IMR-90 (cell line): ENCODE results near the gene DZIP1. TPM values are rescaled to one million over a fixed set of nuclear protein-coding genes. Genes with fewer than 3 reads are reported as not detected.

Experiments
- ATAC-seq: fragments of 200-7000 bp; cut with Tn5 transposase; 2 replicates; pipeline ENCODE4 v1.9.1; 2020; ENCODE audit warnings: low read depth, mild to moderate bottlenecking, moderate library complexity
- BruUV-seq: library from RNA; stranded (reverse); fragments of 400-500 nt; replicated peaks from 2 replicates; lab custom pipeline; 2021; lab: Mats Ljungman, UMichigan
- CTCF ChIA-PET: fragments of 300-600 bp; formaldehyde crosslinking; extraction: SDS; loops from one replicate; lab custom pipeline; 2021; ENCODE audit warnings: antibody characterized with exemption; lab: Yijun Ruan, JAX
- POLR2A ChIA-PET: fragments of 300-600 bp; sonication (Branson Sonifier 250); formaldehyde crosslinking; loops from one replicate; lab custom pipeline; 2022; ENCODE audit warnings: antibody characterized with exemption; ENCODE audit not compliant: unreplicated experiment; lab: Charles Lee
- DNase-seq: peaks from one replicate; pipeline ENCODE4 v3.0.0; 2013
- H2AFZ ChIP-seq: replicated peaks from 2 replicates; pipeline ENCODE3; 2013; ENCODE audit warnings: low read length, mild to moderate bottlenecking; ENCODE audit not compliant: poor library complexity
- H2AK5ac ChIP-seq: 2 replicates; pipeline ENCODE4 v1.6.1; 2013; ENCODE audit warnings: low read depth, low read length, inconsistent platforms
- H2AK9ac ChIP-seq: replicated peaks from 2 replicates; pipeline ENCODE3; 2013; ENCODE audit warnings: mild to moderate bottlenecking, low read depth, low read length, moderate library complexity; ENCODE audit not compliant: poor library complexity
- H2BK120ac ChIP-seq: 2 replicates; pipeline ENCODE4 v1.6.1; 2013; ENCODE audit warnings: low read depth, low read length, inconsistent platforms
- H2BK15ac ChIP-seq: 3 replicates; pipeline ENCODE4 v1.6.1; 2013; ENCODE audit warnings: low read depth, low read length, inconsistent platforms
- H2BK20ac ChIP-seq: 2 replicates; pipeline ENCODE4 v1.6.1; 2013; ENCODE audit warnings: low read depth, mild to moderate bottlenecking, inconsistent platforms, low read length, moderate library complexity
- H2BK5ac ChIP-seq: 2 replicates; pipeline ENCODE4 v1.6.1; 2013; ENCODE audit warnings: mild to moderate bottlenecking, low read depth, low read length, inconsistent platforms; ENCODE audit not compliant: poor library complexity, severe bottlenecking
- H3K14ac ChIP-seq: replicated peaks from 2 replicates; pipeline ENCODE4 v1.6.1; 2013; ENCODE audit warnings: low read depth, low read length, inconsistent platforms
- H3K18ac ChIP-seq: 2 replicates; pipeline ENCODE4 v1.6.1; 2013; ENCODE audit warnings: low read depth, low read length, control low read depth
- H3K23ac ChIP-seq: 2 replicates; pipeline ENCODE4 v1.6.1; 2013; ENCODE audit warnings: low read depth, low read length, inconsistent platforms
- H3K27ac ChIP-seq: 2 replicates; pipeline ENCODE4 v1.5.1; 2013; ENCODE audit warnings: mild to moderate bottlenecking, control low read depth, low read length; ENCODE audit not compliant: insufficient read depth
- H3K27me3 ChIP-seq: 2 replicates; pipeline ENCODE4 v1.6.1; 2013; ENCODE audit warnings: low read length; ENCODE audit not compliant: control insufficient read depth, insufficient read depth
- H3K36me3 ChIP-seq: 2 replicates; pipeline ENCODE4 v1.6.1; 2013; ENCODE audit warnings: low read length, mixed read lengths; ENCODE audit not compliant: control insufficient read depth, insufficient read depth
- H3K4ac ChIP-seq: 2 replicates; pipeline ENCODE4 v1.6.1; 2013; ENCODE audit warnings: low read depth, low read length, inconsistent platforms
- H3K4me1 ChIP-seq: 2 replicates; pipeline ENCODE4 v1.6.1; 2013; ENCODE audit warnings: low read length, mixed read lengths; ENCODE audit not compliant: control insufficient read depth, insufficient read depth
- H3K4me2 ChIP-seq: 2 replicates; pipeline ENCODE4 v1.6.1; 2013; ENCODE audit warnings: low read depth, mild to moderate bottlenecking, control low read depth, low read length, moderate library complexity
- H3K4me3 ChIP-seq: 2 replicates; pipeline ENCODE4 v1.5.1; 2013; ENCODE audit warnings: low read depth, mild to moderate bottlenecking, control low read depth, low read length, moderate library complexity; ENCODE audit not compliant: insufficient read depth
- H3K56ac ChIP-seq: 2 replicates; pipeline ENCODE4 v1.6.1; 2013; ENCODE audit warnings: low read length, inconsistent platforms; ENCODE audit not compliant: insufficient read depth; ENCODE audit errors: extremely low read depth
- H3K79me1 ChIP-seq, 2 experiments: 2 replicates each; pipeline ENCODE4 v1.6.1; 2013; ENCODE audit warnings: low read length in 2 of 2, inconsistent platforms in 1 of 2, low read depth in 1 of 2
- H3K9ac ChIP-seq: 2 replicates; pipeline ENCODE4 v1.6.1; 2013; ENCODE audit warnings: low read depth, low read length, control low read depth
- H3K9me1 ChIP-seq: 2 replicates; pipeline ENCODE4 v1.6.1; 2013; ENCODE audit warnings: low read length, inconsistent platforms; ENCODE audit not compliant: insufficient read depth
- H3K9me3 ChIP-seq: 2 replicates; pipeline ENCODE4 v1.6.1; 2013; ENCODE audit warnings: low read length; ENCODE audit not compliant: control insufficient read depth, insufficient read depth
- H4K20me1 ChIP-seq: 2 replicates; pipeline ENCODE4 v1.6.1; 2013; ENCODE audit warnings: low read length, inconsistent platforms; ENCODE audit not compliant: insufficient read depth
- H4K5ac ChIP-seq: 2 replicates; pipeline ENCODE4 v1.6.1; 2013; ENCODE audit warnings: mild to moderate bottlenecking, low read depth, low read length, control low read depth
- H4K8ac ChIP-seq, 2 experiments: 2 replicates each; pipeline ENCODE4 v1.6.1; 2013; ENCODE audit warnings: low read depth in 2 of 2, low read length in 2 of 2, control low read depth in 1 of 2, inconsistent platforms in 1 of 2
- H4K91ac ChIP-seq: 2 replicates; pipeline ENCODE4 v1.6.1; 2013; ENCODE audit warnings: low read depth, low read length, inconsistent platforms; ENCODE audit not compliant: insufficient read depth
- BHLHE40 ChIP-seq: fragments of 150-350 bp; IDR thresholded peaks from 2 replicates; pipeline ENCODE4 v1.6.1; 2016; ENCODE audit warnings: mild to moderate bottlenecking, low read depth, low read length
- CEBPB ChIP-seq: IDR thresholded peaks from 2 replicates; pipeline ENCODE4 v1.6.1; 2012; ENCODE audit warnings: low read depth, low read length, improper control_type of control experiment
- CHD1 ChIP-seq: IDR thresholded peaks from 2 replicates; pipeline ENCODE4 v1.6.1; 2012; ENCODE audit warnings: low read depth, low read length, improper control_type of control experiment
- CTCF ChIP-seq: conservative IDR thresholded peaks from 2 replicates; pipeline ENCODE4 v1.5.1; 2012; ENCODE audit warnings: mild to moderate bottlenecking, low read depth, low read length, improper control_type of control experiment
- ELK1 ChIP-seq: fragments of 150-350 bp; IDR thresholded peaks from 2 replicates; pipeline ENCODE4 v1.6.1; 2016; ENCODE audit warnings: low read depth, mild to moderate bottlenecking, low read length, moderate library complexity, borderline replicate concordance
- FOS ChIP-seq: fragments of 150-350 bp; IDR thresholded peaks from 2 replicates; pipeline ENCODE4 v1.6.1; 2016; ENCODE audit warnings: low read depth, low read length
- MAFK ChIP-seq: IDR thresholded peaks from 2 replicates; pipeline ENCODE4 v1.6.1; 2012; ENCODE audit warnings: low read depth, low read length, improper control_type of control experiment
- MXI1 ChIP-seq: IDR thresholded peaks from 2 replicates; pipeline ENCODE4 v1.6.1; 2012; ENCODE audit warnings: low read depth, mild to moderate bottlenecking, low read length, moderate library complexity, borderline replicate concordance
- RCOR1 ChIP-seq: IDR thresholded peaks from 2 replicates; pipeline ENCODE4 v1.6.1; 2012; ENCODE audit warnings: mild to moderate bottlenecking, low read length, improper control_type of control experiment; ENCODE audit not compliant: insufficient replicate concordance
- RFX5 ChIP-seq: IDR thresholded peaks from 2 replicates; pipeline ENCODE4 v1.8.0; 2012; ENCODE audit warnings: low read depth, mild to moderate bottlenecking, low read length, moderate library complexity
- SMC3 ChIP-seq: fragments of 150-350 bp; IDR thresholded peaks from 2 replicates; pipeline ENCODE4 v1.6.1; 2016; ENCODE audit warnings: low read depth, mild to moderate bottlenecking, antibody characterized with exemption, low read length, moderate library complexity
- USF2 ChIP-seq: fragments of 150-350 bp; IDR thresholded peaks from 2 replicates; pipeline ENCODE4 v1.6.1; 2017; ENCODE audit warnings: mild to moderate bottlenecking, antibody characterized with exemption, low read length, low read depth
- WGBS, 2 experiments: methylation state at CpG; one replicate each; pipeline versions ENCODE4 v1.1.5 to v1.1.7; 2013; ENCODE audit warnings: missing lambda C conversion rate in 2 of 2; ENCODE audit not compliant: insufficient read length in 1 of 2; ENCODE audit errors: extremely low coverage in 2 of 2; 5-methylcytosine and 5-hydroxymethylcytosine counted together
- dilution Hi-C: fragments of 300-500 bp; cut with HindIII; formaldehyde crosslinking; loops from one replicate; pipeline ENCODE4 v1.14.3; 2018; ENCODE audit warnings: low sequenced_read_pairs; ENCODE audit not compliant: unreplicated experiment
- in situ Hi-C: fragments of 300-500 bp; cut with MboI; formaldehyde crosslinking; loops from 3 replicates; pipeline ENCODE4 v1.14.3; 2019; ENCODE audit warnings: low sequenced_read_pairs, inconsistent platforms, mixed read lengths
- intact Hi-C: fragments of 100-400 bp; cut with micrococcal nuclease; formaldehyde crosslinking; loops from 2 replicates; pipeline ENCODE4 v1.10.0; 2022
- polyA plus RNA-seq, 3 experiments: library from polyadenylated mRNA; depleted of rRNA; stranded (reverse); fragments of >200 nt; gene quantifications; 2 replicates each; pipeline ENCODE4 v1.2.3, GENCODE V29; 2012; ENCODE audit warnings: low replicate concordance in 1 of 3
- total RNA-seq: library from RNA; depleted of rRNA; stranded (reverse); fragments of >200 nt; gene quantifications from 2 replicates; pipeline ENCODE4 v1.2.3, GENCODE V29; 2012

Gene DZIP1
- total and polyA plus RNA-seq, 2 of the 4 experiments (the other 2 are of a cell fraction): 12.2 to 15.9 TPM

GRCh38 chr13:95676762-95677563 lies 32.5 kb upstream of the DZIP1 start, which contains the start of gene DNAJC3:
Gene DNAJC3 (plus strand): TSS chr13:95677139. CDS start chr13:95677256, 117 bp downstream.
- in situ Hi-C loops: no loop called here
- 0% methylated on average over 21 of the region's 90 CpGs; no CpG with 5 or more reads in 1 of the 2 experiments for WGBS, 2 experiments
- H3K36me3 ChIP-seq: no peaks in the 10 kb centered on the region
- no peak within 1 kb of the TSS; the same call in 1 of the 2 replicates for H2AK5ac ChIP-seq
- no peaks in the 10 kb centered on the region for H3K9me3 ChIP-seq
- ChIA-PET CTCF (interaction anchor here (0.7 kb wide), 1 partner anchor 24 kb away, joined by 3 read pairs; no protein-coding TSS in a partner anchor), POLR2A (interaction anchor here (0.6 to 1.3 kb wide), 4 partner anchors 21 to 184 kb away, joined by 3 to 6 read pairs (median 5); partner anchors contain the start of gene DZIP1)
- H2BK5ac ChIP-seq: peak within 1 kb of the TSS; percentile 64
- peak; percentile 96 for DNase-seq
- H3K56ac ChIP-seq: peak within 1 kb of the TSS; percentile 66
- H3K9ac ChIP-seq: peak within 1 kb of the TSS; percentile 92
- H3K79me1 ChIP-seq: peaks cover 2 to 29% of the 10 kb centered on the region in 2 experiments; a peak in 2 of 4 replicates
- ATAC-seq: peak; percentile 97
- peaks cover 14% of the 10 kb centered on the region; the same call in 1 of the 2 replicates for H4K20me1 ChIP-seq
- peak within 1 kb of the TSS; percentile 28 for H3K18ac ChIP-seq
- peak within 1 kb of the TSS; percentile 80 for H3K14ac ChIP-seq
- peak within 1 kb of the TSS; percentile 87 for H3K23ac ChIP-seq
- peak within 1 kb of the TSS; percentile 86 for H3K27ac ChIP-seq
- peak within 1 kb of the TSS; percentile 38; the same call in 1 of the 2 replicates for H2BK120ac ChIP-seq
- no peak within 1 kb of the TSS for H2BK20ac ChIP-seq
- H2AK9ac ChIP-seq: peak within 1 kb of the TSS; percentile 89
- H3K4me1 ChIP-seq: peaks cover 2% of the 10 kb centered on the region; the same call in 1 of the 2 replicates
- H2BK15ac ChIP-seq: no peak within 1 kb of the TSS; the same call in 2 of the 3 replicates
- no TSS peak for BruUV-seq
- H3K4me3 ChIP-seq: peak within 1 kb of the TSS; percentile 85
- intact Hi-C loops: loop anchor here (1.0 to 10.0 kb wide), 3 partner anchors 34 to 157 kb away; no protein-coding TSS in a partner anchor
- H3K9me1 ChIP-seq: no peaks in the 10 kb centered on the region; the same call in 1 of the 2 replicates
- H4K5ac ChIP-seq: peak within 1 kb of the TSS; percentile 38
- peak within 1 kb of the TSS; percentile 71 for H4K91ac ChIP-seq
- H4K8ac ChIP-seq: peak within 1 kb of the TSS; percentile 73 to 91
- H2AFZ ChIP-seq: peak within 1 kb of the TSS; percentile 99
- dilution Hi-C loops: no loop called here
- peak within 1 kb of the TSS; percentile 79 for H3K4ac ChIP-seq
- peak within 1 kb of the TSS; percentile 93 for H3K4me2 ChIP-seq
- H3K27me3 ChIP-seq: no peaks in the 10 kb centered on the region
- TF ChIP-seq BHLHE40: peak; percentile 96
- TF ChIP-seq CHD1: no peak
- TF ChIP-seq FOS: no peak
- TF ChIP-seq MXI1: peak; percentile 91
- no peak for TF ChIP-seq SMC3
- TF ChIP-seq CEBPB: no peak
- TF ChIP-seq MAFK: 0 out of 2 replicates have a peak, but pooled peaks have one; percentile 0
- peak; percentile 10 for TF ChIP-seq RCOR1
- TF ChIP-seq RFX5: peak; percentile 27; the same call in 1 of the 2 replicates
- peak; percentile 43 for TF ChIP-seq USF2
- no peak for TF ChIP-seq CTCF
- no peak for TF ChIP-seq ELK1
